HL-60 (cell line): ENCODE measurements around the gene LTB4R.

Experiments
- CTCF ChIP-seq: IDR thresholded peaks from one replicate; pipeline ENCODE4 v1.5.1; 2011; ENCODE audit warnings: low read length, control low read depth, inconsistent platforms; ENCODE audit not compliant: insufficient read depth
- TF ChIP-seq, protein P1 (sequence below): IDR thresholded peaks from 2 replicates; pipeline ENCODE4 v1.6.1; 2012; ENCODE audit warnings: low read depth; ENCODE audit not compliant: insufficient replicate concordance

GRCh38 chr14:24279301-24280186, 31.8 kb upstream of the LTB4R start:
- peak; percentile 29 for TF ChIP-seq CTCF
- TF ChIP-seq, protein P1, sequence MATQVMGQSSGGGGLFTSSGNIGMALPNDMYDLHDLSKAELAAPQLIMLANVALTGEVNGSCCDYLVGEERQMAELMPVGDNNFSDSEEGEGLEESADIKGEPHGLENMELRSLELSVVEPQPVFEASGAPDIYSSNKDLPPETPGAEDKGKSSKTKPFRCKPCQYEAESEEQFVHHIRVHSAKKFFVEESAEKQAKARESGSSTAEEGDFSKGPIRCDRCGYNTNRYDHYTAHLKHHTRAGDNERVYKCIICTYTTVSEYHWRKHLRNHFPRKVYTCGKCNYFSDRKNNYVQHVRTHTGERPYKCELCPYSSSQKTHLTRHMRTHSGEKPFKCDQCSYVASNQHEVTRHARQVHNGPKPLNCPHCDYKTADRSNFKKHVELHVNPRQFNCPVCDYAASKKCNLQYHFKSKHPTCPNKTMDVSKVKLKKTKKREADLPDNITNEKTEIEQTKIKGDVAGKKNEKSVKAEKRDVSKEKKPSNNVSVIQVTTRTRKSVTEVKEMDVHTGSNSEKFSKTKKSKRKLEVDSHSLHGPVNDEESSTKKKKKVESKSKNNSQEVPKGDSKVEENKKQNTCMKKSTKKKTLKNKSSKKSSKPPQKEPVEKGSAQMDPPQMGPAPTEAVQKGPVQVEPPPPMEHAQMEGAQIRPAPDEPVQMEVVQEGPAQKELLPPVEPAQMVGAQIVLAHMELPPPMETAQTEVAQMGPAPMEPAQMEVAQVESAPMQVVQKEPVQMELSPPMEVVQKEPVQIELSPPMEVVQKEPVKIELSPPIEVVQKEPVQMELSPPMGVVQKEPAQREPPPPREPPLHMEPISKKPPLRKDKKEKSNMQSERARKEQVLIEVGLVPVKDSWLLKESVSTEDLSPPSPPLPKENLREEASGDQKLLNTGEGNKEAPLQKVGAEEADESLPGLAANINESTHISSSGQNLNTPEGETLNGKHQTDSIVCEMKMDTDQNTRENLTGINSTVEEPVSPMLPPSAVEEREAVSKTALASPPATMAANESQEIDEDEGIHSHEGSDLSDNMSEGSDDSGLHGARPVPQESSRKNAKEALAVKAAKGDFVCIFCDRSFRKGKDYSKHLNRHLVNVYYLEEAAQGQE = no peak
